NCI-H2227 (cell line): ENCODE measurements around the gene FAM118B.
A peak's percentile ranks its signal among the peaks of the same experiment; 100 is the strongest.

Source experiments
- DNase-seq: peaks from one replicate; lab custom pipeline; 2025; ENCODE audit not compliant: unreplicated experiment; lab: John Stamatoyannopoulos, UW

FAM118B gene

DNA sequence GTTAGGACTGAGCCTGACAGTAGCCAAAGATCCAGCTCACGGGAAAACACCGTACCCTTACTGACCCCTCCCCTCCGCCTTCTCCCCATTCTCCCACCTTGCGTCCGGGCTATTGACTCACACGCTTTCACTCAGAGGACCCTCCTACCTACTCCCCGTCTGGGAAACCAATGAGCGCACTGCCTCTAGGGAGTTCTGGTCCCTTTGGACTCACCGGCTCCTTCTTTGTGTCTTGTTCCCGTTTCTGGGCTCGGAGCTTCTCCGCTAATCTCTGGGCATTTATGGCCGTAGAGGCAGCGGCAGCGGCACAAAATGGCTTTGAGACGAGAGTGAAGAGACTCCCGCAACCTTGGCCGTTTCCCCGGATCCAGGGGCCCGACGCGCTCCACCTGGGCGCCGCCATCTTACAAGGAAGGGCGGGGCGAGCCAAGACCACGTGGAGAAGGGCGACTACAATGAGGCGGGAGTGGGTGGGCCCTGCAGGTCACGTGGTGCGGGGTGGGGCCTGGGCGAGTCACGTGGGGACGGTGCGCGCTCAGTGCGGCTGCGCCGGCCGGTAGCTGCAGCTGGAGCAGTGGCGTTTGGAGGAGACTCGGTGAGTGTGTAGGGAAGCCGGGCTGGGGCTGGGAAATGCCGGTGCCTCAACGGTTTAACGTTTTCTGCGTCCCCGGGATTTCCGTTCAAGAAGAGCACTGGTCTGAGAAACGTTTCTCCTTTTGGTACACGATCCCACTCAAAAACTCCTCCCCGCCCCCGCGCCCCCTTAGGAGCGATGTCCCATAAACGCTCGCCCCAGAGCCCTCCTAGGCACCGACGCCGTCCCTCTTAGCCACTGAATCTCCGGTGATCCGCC, at the start of gene FAM118B, which contains the start of gene RPUSD4:
Gene FAM118B, plus strand, starts transcription at position 547 of the 853 bp plus-strand sequence. CDS start 23,220 bp downstream, outside the sequence.
Gene RPUSD4, minus strand, starts transcription at position 415 of the 853 bp plus-strand sequence. Its CDS starts 12 bp downstream, at position 403.
- DNase-seq, result peak; percentile 95

- no peak for DNase-seq
These were observed 49.1 kb upstream of the FAM118B start for GRCh38 chr11:126162306-126163030.

- no peak for DNase-seq
These were observed 48.4 kb upstream of the FAM118B start for GRCh38 chr11:126163074-126163700.

DNA sequence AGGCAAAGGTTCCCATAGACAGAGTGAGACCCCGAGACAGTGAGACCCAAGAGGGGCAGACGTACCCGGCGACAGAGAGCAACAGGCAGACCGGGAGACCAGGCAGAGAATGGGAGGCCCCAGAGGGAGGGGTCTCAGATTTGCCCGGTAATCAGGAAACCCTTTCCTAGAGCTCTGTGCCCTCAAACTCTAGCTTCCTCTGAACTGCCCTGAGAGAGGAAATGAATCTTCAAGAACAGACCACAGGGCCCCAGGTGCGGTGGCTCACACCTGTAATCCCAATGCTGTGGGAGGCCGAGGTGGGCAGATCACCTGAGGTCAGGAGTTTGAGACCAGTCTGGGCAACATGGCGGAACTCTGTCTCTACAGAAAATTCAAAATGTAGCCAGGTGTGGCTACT, 47.8 kb upstream of the FAM118B start:
- DNase-seq, result no peak

DNA sequence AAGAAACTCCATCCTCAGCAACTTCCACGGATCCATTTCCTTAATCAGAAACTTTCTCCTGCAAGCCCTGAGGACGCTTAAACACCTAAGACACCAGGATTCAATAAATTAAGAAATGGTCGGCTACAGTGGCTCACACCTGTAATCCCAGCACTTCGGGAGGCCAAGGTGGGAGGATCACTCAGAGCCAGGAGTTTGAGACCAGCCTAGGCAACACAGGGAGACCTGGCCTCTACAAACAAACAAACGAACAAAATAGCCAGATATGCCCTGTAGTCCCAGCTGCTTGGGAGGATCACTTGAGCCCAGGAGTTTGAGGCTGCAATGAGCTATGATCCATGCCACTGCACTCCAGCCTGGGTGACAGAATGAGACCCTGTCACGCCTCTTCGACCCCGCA, 46.8 kb upstream of the FAM118B start:
- no peak for DNase-seq

DNA sequence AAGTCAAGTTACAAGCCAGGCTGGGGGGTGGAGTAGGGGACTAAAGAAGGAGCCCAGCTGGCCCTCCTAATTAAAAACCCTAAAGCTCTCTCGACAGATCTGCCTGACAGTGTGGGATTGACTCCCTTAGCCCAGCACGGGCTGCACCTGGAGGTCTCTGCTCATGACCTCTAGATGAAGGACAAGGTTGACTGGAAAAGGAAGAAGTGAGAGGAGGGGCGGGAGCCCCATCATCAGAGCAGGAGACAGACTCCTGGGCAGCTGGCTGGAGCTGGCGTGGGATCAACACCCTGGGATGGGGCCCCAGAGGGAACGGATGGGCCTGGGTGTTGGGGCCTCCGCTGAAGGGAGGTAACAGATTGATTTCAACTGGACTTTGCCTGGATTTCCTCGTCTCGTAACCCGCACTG, 46.3 kb upstream of the FAM118B start:
- no peak for DNase-seq

GRCh38 chr11:126165757-126166156, 45.8 kb upstream of the FAM118B start:
- DNase-seq, result no peak

GRCh38 chr11:126166413-126166812, 45.2 kb upstream of the FAM118B start:
- DNase-seq, result no peak

DNA sequence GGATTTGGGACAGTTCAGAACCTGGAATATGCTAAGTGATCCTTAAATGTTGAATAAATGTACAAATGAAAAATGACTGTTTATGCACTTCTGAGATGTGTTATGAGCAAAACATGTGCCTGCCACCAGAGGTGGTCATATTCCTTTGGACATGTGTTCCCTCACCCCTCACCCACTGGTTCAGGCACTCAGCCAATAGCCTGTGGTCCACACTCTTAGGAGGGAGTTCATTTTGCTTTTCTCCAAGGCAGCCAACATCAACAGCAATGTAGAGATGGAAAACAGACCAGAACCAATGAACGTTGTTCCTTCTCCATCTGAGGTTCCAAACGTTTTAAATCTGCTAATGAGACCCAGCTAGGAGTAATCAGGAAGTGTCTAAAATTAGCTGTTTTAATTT, 44.1 kb upstream of the FAM118B start:
- no peak for DNase-seq

DNA sequence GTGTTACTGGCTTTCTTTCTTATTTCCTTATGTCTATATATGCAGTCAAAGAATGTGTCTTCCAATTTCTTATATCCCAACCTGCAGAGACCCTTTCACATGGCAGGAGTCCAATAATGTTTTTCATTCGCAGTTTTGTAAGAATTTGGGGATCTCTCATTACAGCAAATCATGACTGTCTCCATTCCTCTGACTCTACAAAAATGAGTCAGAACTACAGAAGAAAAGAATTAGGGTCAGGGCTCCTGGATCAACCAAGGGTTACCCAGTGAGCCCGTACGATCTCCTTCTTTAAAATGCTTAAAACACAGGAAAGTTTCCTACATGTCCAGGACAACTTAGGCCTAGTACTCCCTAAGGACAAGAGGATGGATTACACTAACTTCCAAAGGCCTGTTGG, 42.3 kb upstream of the FAM118B start:
- DNase-seq, result no peak

GRCh38 chr11:126172596-126173038, 39.0 kb upstream of the FAM118B start:
- DNase-seq, result no peak

DNA sequence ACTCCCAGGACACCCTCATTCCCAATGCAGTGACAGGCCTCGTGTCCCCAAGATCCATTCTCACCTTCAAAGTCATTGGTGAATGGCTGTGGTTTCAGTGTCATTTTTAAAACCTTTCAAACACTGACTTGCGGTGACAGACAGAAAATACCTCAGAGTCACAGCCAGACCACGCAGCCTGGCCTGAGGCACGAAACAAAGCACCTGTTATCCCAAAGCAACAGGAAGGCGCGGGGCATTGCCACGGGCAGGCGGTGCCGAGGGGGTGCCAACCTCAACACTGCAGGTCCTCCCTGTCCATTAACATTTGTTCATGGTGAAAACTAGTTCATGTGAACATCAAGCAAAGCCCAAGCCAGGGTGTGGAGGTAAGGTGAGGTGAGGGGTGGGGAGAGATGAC, 38.3 kb upstream of the FAM118B start:
- DNase-seq, result no peak

DNA sequence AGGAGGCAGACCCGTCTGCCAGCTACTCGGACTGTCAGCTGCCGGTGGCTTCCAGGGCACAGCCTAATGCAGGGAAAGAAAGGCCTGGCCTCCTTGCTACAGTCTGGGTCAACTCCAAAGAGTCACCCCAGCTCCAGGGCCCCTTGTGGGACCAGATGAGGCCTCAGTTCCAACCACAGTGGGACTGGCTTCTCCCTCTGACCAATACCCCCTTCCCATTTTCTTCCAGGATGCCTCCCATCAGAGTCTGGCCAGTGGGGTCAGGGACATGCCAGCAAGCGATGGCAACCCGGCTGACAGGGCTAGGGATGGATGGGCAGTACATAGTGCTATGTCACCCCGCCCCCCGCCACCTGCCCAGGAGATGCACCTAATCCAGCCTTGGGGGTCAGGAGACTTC, 36.8 kb upstream of the FAM118B start:
- no peak for DNase-seq

GRCh38 chr11:126175393-126175792, 36.2 kb upstream of the FAM118B start:
- DNase-seq, result no peak

DNA sequence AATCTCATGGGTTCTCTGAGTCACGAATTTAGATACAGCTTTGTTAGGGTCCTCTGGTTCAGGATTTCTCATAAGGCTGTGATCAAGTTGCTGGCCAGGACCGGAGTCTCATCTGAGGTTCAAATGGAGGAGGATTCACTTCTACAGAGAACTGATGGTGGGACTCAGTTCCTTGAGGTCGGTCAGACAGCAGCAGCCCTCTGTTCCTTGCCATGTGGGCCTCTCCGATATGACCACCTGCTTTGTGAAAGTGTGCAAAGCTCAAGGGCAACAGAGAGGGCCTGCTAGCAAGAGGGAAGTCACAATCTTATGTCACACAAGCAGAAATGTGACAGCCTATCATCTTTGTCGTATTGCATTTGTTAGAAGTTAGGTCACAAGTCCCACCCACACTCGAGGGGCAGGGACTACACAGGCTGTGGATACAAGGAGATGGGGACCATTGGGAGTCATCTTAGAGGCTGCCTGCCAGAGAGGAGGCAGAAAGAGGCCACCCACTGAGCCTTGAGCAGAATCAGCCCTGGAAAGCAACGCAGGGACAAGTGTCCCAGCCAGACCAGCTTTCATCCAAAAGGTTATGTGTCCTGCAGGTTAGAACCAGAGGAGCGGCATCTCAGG, 34.6 kb upstream of the FAM118B start:
- DNase-seq, result no peak

- DNase-seq, result no peak
These were observed 29.4 kb upstream of the FAM118B start for GRCh38 chr11:126181939-126182730.

DNA sequence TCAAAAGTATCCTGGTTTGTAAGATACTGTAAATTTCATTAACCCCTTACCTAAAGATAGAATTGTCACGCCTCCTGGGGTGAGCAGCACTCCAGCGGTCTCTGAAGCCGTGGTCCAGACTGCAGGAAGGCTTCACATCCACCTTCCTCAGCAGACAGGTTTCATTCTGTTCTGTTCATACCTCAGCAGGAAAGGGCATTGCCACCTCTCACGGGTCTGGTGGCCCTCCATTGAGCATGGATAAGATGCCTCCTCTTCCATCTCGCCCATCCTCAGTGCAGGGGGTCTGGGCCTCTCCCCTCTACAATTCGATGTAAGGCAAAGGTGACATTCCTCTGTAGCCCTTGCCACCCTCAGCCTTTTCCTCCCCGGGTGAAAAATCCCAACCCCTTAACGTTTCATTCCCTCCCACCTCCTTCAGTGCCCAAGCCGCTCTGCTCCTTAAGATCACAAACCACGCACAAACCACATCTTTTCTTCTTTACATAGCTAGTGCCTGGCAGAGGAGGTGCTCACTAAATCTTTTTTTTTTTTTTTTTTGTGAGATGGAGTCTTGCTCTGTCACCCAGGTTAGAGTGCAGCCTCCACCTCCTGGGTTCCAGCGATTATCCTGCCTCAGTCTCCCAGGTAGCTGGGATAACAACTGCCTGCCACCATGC, 28.7 kb upstream of the FAM118B start:
- no peak for DNase-seq

DNA sequence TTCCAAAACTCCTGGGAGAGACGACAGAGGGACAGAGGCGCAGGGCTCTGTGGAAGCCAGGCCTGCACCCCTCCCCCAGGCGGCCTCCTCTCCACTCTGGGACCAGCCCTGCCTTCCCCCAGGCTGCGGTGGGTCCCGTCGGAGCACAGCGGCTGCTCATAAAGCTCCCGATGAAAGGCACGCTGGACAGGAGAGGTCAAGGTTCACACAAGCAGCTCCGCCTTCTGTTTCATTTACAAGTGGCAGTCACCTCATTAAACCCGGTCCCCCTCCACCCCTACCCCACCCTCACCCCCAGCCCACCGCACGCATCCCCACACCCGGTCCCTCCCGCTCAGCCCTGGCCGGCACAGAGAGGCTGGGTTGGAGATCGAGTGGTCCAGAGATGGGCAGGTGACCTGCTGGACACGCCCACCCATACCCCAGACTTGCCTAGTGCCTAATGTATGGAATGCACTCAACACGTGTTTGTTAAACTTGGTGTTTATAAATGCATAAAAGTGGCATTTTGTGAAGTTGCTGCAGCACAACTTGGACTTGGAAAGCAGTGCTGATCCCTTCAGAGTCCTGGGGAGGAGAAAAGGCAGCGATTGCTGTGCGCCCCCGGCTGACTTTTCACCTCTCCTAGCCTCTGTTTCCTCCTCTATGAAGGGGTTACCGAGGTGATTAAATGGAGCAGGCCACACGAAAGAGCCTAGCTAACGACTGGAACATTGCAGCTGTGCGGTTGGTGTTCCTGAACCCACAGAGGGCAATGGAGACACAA, 26.1 kb upstream of the FAM118B start:
- DNase-seq, result no peak
